ENCODE data around the gene RELL2.
"Not testable (repeated sequence)": the region's sequence is repeated elsewhere in the genome, so short reads cannot be mapped to it uniquely, and the experiment has no call there.

RELL2 gene

GRCh38 chr5:141608046-141608445 is 28.8 kb upstream of the RELL2 start:
- Histone ChIP-seq H3K4me1 (ENCODE audit: control insufficient read depth, insufficient read depth, low read length) (peaks cover 13% of the 10 kb centered on the region), H3K27ac (ENCODE audit: low read depth, low read length) (no peak overlapping the region), H3K27me3 (ENCODE audit: control insufficient read depth, insufficient read depth, low read length) (no peaks in the 10 kb centered on the region), H3K4me3 (ENCODE audit: low read depth, low read length) (no peak overlapping the region), H3K9ac (ENCODE audit: low read depth, low read length) (no peak overlapping the region), H3K9me3 (ENCODE audit: control insufficient read depth, insufficient read depth, low read length) (no peaks in the 10 kb centered on the region), H3K36me3 (ENCODE audit: control insufficient read depth, insufficient read depth, low read length) (no peaks in the 10 kb centered on the region; the same call in 1 of the 2 replicates)

- no peaks in the 10 kb centered on the region for H3K27me3 ChIP-seq (ENCODE audit: control insufficient read depth, insufficient read depth, low read length)
- no peak overlapping the region for H3K27ac ChIP-seq (ENCODE audit: low read depth, low read length)
- no peaks in the 10 kb centered on the region for H3K9me3 ChIP-seq (ENCODE audit: control insufficient read depth, insufficient read depth, low read length)
- no peak overlapping the region for H3K4me3 ChIP-seq (ENCODE audit: low read depth, low read length)
- no peak overlapping the region for H3K9ac ChIP-seq (ENCODE audit: low read depth, low read length)
- H3K36me3 ChIP-seq (ENCODE audit: control insufficient read depth, insufficient read depth, low read length) = no peaks in the 10 kb centered on the region; the same call in 1 of the 2 replicates
- peaks cover 18% of the 10 kb centered on the region for H3K4me1 ChIP-seq (ENCODE audit: control insufficient read depth, insufficient read depth, low read length)
Observed at GRCh38 chr5:141608557-141608956, 28.2 kb upstream of the RELL2 start.

GRCh38 chr5:141609044-141609443 is 27.8 kb upstream of the RELL2 start:
- H3K4me3 ChIP-seq (ENCODE audit: low read depth, low read length) = no peak overlapping the region
- H3K27ac ChIP-seq (ENCODE audit: low read depth, low read length) = no peak overlapping the region
- H3K27me3 ChIP-seq (ENCODE audit: control insufficient read depth, insufficient read depth, low read length) = no peaks in the 10 kb centered on the region
- H3K9ac ChIP-seq (ENCODE audit: low read depth, low read length) = no peak overlapping the region
- H3K4me1 ChIP-seq (ENCODE audit: control insufficient read depth, insufficient read depth, low read length) = peaks cover 20% of the 10 kb centered on the region
- no peaks in the 10 kb centered on the region for H3K9me3 ChIP-seq (ENCODE audit: control insufficient read depth, insufficient read depth, low read length)
- H3K36me3 ChIP-seq (ENCODE audit: control insufficient read depth, insufficient read depth, low read length) = no peaks in the 10 kb centered on the region; the same call in 1 of the 2 replicates

GRCh38 chr5:141609921-141610320 is 26.9 kb upstream of the RELL2 start:
- not testable (repeated sequence) for H3K4me3 ChIP-seq (ENCODE audit: low read depth, low read length); H3K9me3 ChIP-seq (ENCODE audit: control insufficient read depth, insufficient read depth, low read length); H3K9ac ChIP-seq (ENCODE audit: low read depth, low read length); H3K36me3 ChIP-seq (ENCODE audit: control insufficient read depth, insufficient read depth, low read length); H3K27me3 ChIP-seq (ENCODE audit: control insufficient read depth, insufficient read depth, low read length); H3K27ac ChIP-seq (ENCODE audit: low read depth, low read length)
- H3K4me1 ChIP-seq (ENCODE audit: control insufficient read depth, insufficient read depth, low read length) = peaks cover 24% of the 10 kb centered on the region

GRCh38 chr5:141611289-141611688 is 25.5 kb upstream of the RELL2 start:
- no peak overlapping the region for H3K4me3 ChIP-seq (ENCODE audit: low read depth, low read length)
- H3K4me1 ChIP-seq (ENCODE audit: control insufficient read depth, insufficient read depth, low read length) = peaks cover 28% of the 10 kb centered on the region
- no peaks in the 10 kb centered on the region for H3K9me3 ChIP-seq (ENCODE audit: control insufficient read depth, insufficient read depth, low read length)
- no peaks in the 10 kb centered on the region for H3K27me3 ChIP-seq (ENCODE audit: control insufficient read depth, insufficient read depth, low read length)
- peak overlapping the region; percentile 0 for H3K27ac ChIP-seq (ENCODE audit: low read depth, low read length)
- no peak overlapping the region for H3K9ac ChIP-seq (ENCODE audit: low read depth, low read length)
- H3K36me3 ChIP-seq (ENCODE audit: control insufficient read depth, insufficient read depth, low read length) = peaks cover 6% of the 10 kb centered on the region; the same call in 1 of the 2 replicates

- Histone ChIP-seq H3K27me3 (ENCODE audit: control insufficient read depth, insufficient read depth, low read length) (no peaks in the 10 kb centered on the region), H3K36me3 (ENCODE audit: control insufficient read depth, insufficient read depth, low read length) (peaks cover 6% of the 10 kb centered on the region; the same call in 1 of the 2 replicates), H3K4me3 (ENCODE audit: low read depth, low read length) (no peak overlapping the region), H3K9me3 (ENCODE audit: control insufficient read depth, insufficient read depth, low read length) (no peaks in the 10 kb centered on the region), H3K27ac (ENCODE audit: low read depth, low read length) (no peak overlapping the region), H3K9ac (ENCODE audit: low read depth, low read length) (no peak overlapping the region), H3K4me1 (ENCODE audit: control insufficient read depth, insufficient read depth, low read length) (peaks cover 44% of the 10 kb centered on the region)
Observed at GRCh38 chr5:141613344-141613743, 23.5 kb upstream of the RELL2 start.

GRCh38 chr5:141615991-141616720 is 20.6 kb upstream of the RELL2 start:
- Histone ChIP-seq H3K9me3 (ENCODE audit: control insufficient read depth, insufficient read depth, low read length) (no peaks in the 10 kb centered on the region), H3K4me1 (ENCODE audit: control insufficient read depth, insufficient read depth, low read length) (peaks cover 44% of the 10 kb centered on the region), H3K4me3 (ENCODE audit: low read depth, low read length) (0 out of 2 replicates have a peak overlapping the region, but pooled peaks have one; percentile 77), H3K27ac (ENCODE audit: low read depth, low read length) (no peak overlapping the region), H3K27me3 (ENCODE audit: control insufficient read depth, insufficient read depth, low read length) (no peaks in the 10 kb centered on the region), H3K36me3 (ENCODE audit: control insufficient read depth, insufficient read depth, low read length) (peaks cover 21% of the 10 kb centered on the region), H3K9ac (ENCODE audit: low read depth, low read length) (no peak overlapping the region)

GRCh38 chr5:141617128-141617527 is 19.7 kb upstream of the RELL2 start:
- Histone ChIP-seq H3K9ac (ENCODE audit: low read depth, low read length) (no peak overlapping the region), H3K4me1 (ENCODE audit: control insufficient read depth, insufficient read depth, low read length) (peaks cover 40% of the 10 kb centered on the region), H3K27ac (ENCODE audit: low read depth, low read length) (peak overlapping the region; percentile 87), H3K9me3 (ENCODE audit: control insufficient read depth, insufficient read depth, low read length) (no peaks in the 10 kb centered on the region), H3K27me3 (ENCODE audit: control insufficient read depth, insufficient read depth, low read length) (no peaks in the 10 kb centered on the region), H3K36me3 (ENCODE audit: control insufficient read depth, insufficient read depth, low read length) (peaks cover 30% of the 10 kb centered on the region), H3K4me3 (ENCODE audit: low read depth, low read length) (peak overlapping the region; percentile 77)

GRCh38 chr5:141617682-141618029 is 19.1 kb upstream of the RELL2 start:
- Histone ChIP-seq H3K36me3 (ENCODE audit: control insufficient read depth, insufficient read depth, low read length) (peaks cover 34% of the 10 kb centered on the region), H3K9ac (ENCODE audit: low read depth, low read length) (peak overlapping the region; percentile 46; the same call in 1 of the 2 replicates), H3K27ac (ENCODE audit: low read depth, low read length) (peak overlapping the region; percentile 87), H3K9me3 (ENCODE audit: control insufficient read depth, insufficient read depth, low read length) (no peaks in the 10 kb centered on the region), H3K4me1 (ENCODE audit: control insufficient read depth, insufficient read depth, low read length) (peaks cover 40% of the 10 kb centered on the region), H3K27me3 (ENCODE audit: control insufficient read depth, insufficient read depth, low read length) (no peaks in the 10 kb centered on the region), H3K4me3 (ENCODE audit: low read depth, low read length) (peak overlapping the region; percentile 77)

- Histone ChIP-seq H3K36me3 (ENCODE audit: control insufficient read depth, insufficient read depth, low read length) (peaks cover 38% of the 10 kb centered on the region), H3K27ac (ENCODE audit: low read depth, low read length) (peak overlapping the region; percentile 87), H3K9me3 (ENCODE audit: control insufficient read depth, insufficient read depth, low read length) (no peaks in the 10 kb centered on the region), H3K27me3 (ENCODE audit: control insufficient read depth, insufficient read depth, low read length) (no peaks in the 10 kb centered on the region), H3K9ac (ENCODE audit: low read depth, low read length) (peak overlapping the region; percentile 77), H3K4me3 (ENCODE audit: low read depth, low read length) (peak overlapping the region; percentile 77), H3K4me1 (ENCODE audit: control insufficient read depth, insufficient read depth, low read length) (peaks cover 38% of the 10 kb centered on the region)
Observed at GRCh38 chr5:141618030-141618803, 18.6 kb upstream of the RELL2 start.
